ENCODE measurements around the gene NSMCE1. TPM values are rescaled to one million over a fixed set of nuclear protein-coding genes. Genes with fewer than 3 reads are reported as not detected.
"Not testable (repeated sequence)": the region's sequence is repeated elsewhere in the genome, so short reads cannot be mapped to it uniquely, and the experiment has no call there.

NSMCE1 gene
- total and polyA plus RNA-seq, 2 donors (not counting 1 experiment from before 2014, with no cell fraction given), result 29.0 to 61.9 TPM

GRCh38 chr16:27202923-27203506 lies 65.6 kb downstream of the NSMCE1 start:
- Histone ChIP-seq H3K9me3 (ENCODE audit: control extremely low read depth in 1 of 3, control insufficient read depth in 2 of 3, insufficient read depth in 1 of 3, low read length in 2 of 3) (peaks cover 0 to 3% (median 0%) of the 10 kb centered on the region in 3 donors), H3K27ac (ENCODE audit: low read length in 2 of 2) (peak overlapping the region; percentile 93 to 94), H3K4me2 (replicated peaks; ENCODE audit: low read depth, low read length, poor library complexity, severe bottlenecking) (peak overlapping the region; percentile 94), H3K79me2 (ENCODE audit: control insufficient read depth, insufficient read depth, low read length) (peaks cover 30% of the 10 kb centered on the region), H3K36me3 (replicated peaks in 1 of 2; ENCODE audit: control extremely low read depth in 1 of 2, control insufficient read depth in 1 of 2, extremely low read depth in 1 of 2, insufficient read depth in 2 of 2, low read length in 1 of 2) (peaks cover 0 to 2% of the 10 kb centered on the region in 2 experiments), H4K20me1 (ENCODE audit: control insufficient read depth, insufficient read depth, low read length, poor library complexity, severe bottlenecking) (no peaks in the 10 kb centered on the region), H3K9ac (ENCODE audit: low read length) (peak overlapping the region; percentile 91), H3K4me3 (ENCODE audit: control extremely low read depth in 1 of 5, extremely low read depth in 1 of 5, insufficient read depth in 1 of 5, low read depth in 2 of 5, low read length in 4 of 5) (peak overlapping the region; percentile 69 to 95 (median 92)), H3K4me1 (ENCODE audit: control insufficient read depth in 2 of 2, insufficient read depth in 2 of 2, low read length in 2 of 2) (peaks cover 53 to 65% of the 10 kb centered on the region in 2 donors), H3K27me3 (replicated peaks in 1 of 4; ENCODE audit: control extremely low read depth in 1 of 4, control insufficient read depth in 3 of 4, insufficient read depth in 4 of 4, low read length in 3 of 4) (no peaks in the 10 kb centered on the region), H2AFZ (ENCODE audit: insufficient read depth, low read depth, low read length, poor library complexity, severe bottlenecking) (peak overlapping the region; percentile 91)
- intact Hi-C loops (cut with micrococcal nuclease), result loop anchor here (1.0 kb wide), 4 partner anchors 29 to 196 kb away; partner anchors contain the start of gene NSMCE1
- peak; percentile 71 for ATAC-seq (ENCODE audit: low read depth)
- 26% methylated on average over 18 of the region's 19 CpGs for WGBS (ENCODE audit: insufficient coverage)
- Mint-ChIP-seq H3K4me1 (peaks cover 73% of the 10 kb centered on the region), H3K9me3 (ENCODE audit: insufficient read depth) (no peaks in the 10 kb centered on the region), H3K27me3 (no peaks in the 10 kb centered on the region), H3K4me3 (peak overlapping the region; percentile 97), H3K27ac (peak overlapping the region; percentile 100)
- POLR2A ChIA-PET, result interaction anchor here (0.8 to 2.4 kb wide), 12 partner anchors 10 to 200 kb away, joined by 3 to 24 read pairs (median 4); no protein-coding TSS in a partner anchor
- CTCF ChIA-PET, result interaction anchor here (0.7 to 3.2 kb wide), 11 partner anchors 22 to 248 kb away, joined by 3 to 21 read pairs (median 4); no protein-coding TSS in a partner anchor
- TF ChIP-seq EZH2 (IDR thresholded peaks at IDR 0.05; ENCODE audit: borderline replicate concordance, insufficient read depth, low read depth, low read length, poor library complexity, severe bottlenecking) (no peak), CTCF (IDR thresholded peaks at IDR 0.05) (no peak)
- DNase-seq, result no peak

GRCh38 chr16:27200914-27201313 lies 67.7 kb downstream of the NSMCE1 start:
- H3K27ac Mint-ChIP-seq, result peak overlapping the region; percentile 95
- WGBS (ENCODE audit: insufficient coverage), result no CpG with 5 or more reads among the region's 3 CpGs
- H3K4me2 ChIP-seq (replicated peaks; ENCODE audit: low read depth, low read length, poor library complexity, severe bottlenecking); intact Hi-C loops (cut with micrococcal nuclease); H3K9me3 ChIP-seq (ENCODE audit: control extremely low read depth in 1 of 3, control insufficient read depth in 2 of 3, insufficient read depth in 1 of 3, low read length in 2 of 3); H4K20me1 ChIP-seq (ENCODE audit: control insufficient read depth, insufficient read depth, low read length, poor library complexity, severe bottlenecking); DNase-seq; H3K9ac ChIP-seq (ENCODE audit: low read length); H3K36me3 ChIP-seq (replicated peaks in 1 of 2; ENCODE audit: control extremely low read depth in 1 of 2, control insufficient read depth in 1 of 2, extremely low read depth in 1 of 2, insufficient read depth in 2 of 2, low read length in 1 of 2); H3K27me3 Mint-ChIP-seq; H3K27ac ChIP-seq (ENCODE audit: low read length in 2 of 2); H3K9me3 Mint-ChIP-seq (ENCODE audit: insufficient read depth); POLR2A ChIA-PET; ATAC-seq (ENCODE audit: low read depth); H3K4me3 ChIP-seq (ENCODE audit: control extremely low read depth in 1 of 5, extremely low read depth in 1 of 5, insufficient read depth in 1 of 5, low read depth in 2 of 5, low read length in 4 of 5); CTCF ChIA-PET; H3K27me3 ChIP-seq (replicated peaks in 1 of 4; ENCODE audit: control extremely low read depth in 1 of 4, control insufficient read depth in 3 of 4, insufficient read depth in 4 of 4, low read length in 3 of 4); H2AFZ ChIP-seq (ENCODE audit: insufficient read depth, low read depth, low read length, poor library complexity, severe bottlenecking): not testable (repeated sequence)
- Histone ChIP-seq H3K79me2 (ENCODE audit: control insufficient read depth, insufficient read depth, low read length) (peaks cover 18% of the 10 kb centered on the region), H3K4me1 (ENCODE audit: control insufficient read depth in 2 of 2, insufficient read depth in 2 of 2, low read length in 2 of 2) (peaks cover 51 to 62% of the 10 kb centered on the region in 2 donors)
- peaks cover 74% of the 10 kb centered on the region for H3K4me1 Mint-ChIP-seq
- H3K4me3 Mint-ChIP-seq, result peak overlapping the region; percentile 52

Data from B cell (primary cell).